Fibroblast of mammary gland (primary cell): ENCODE results near the gene PNPLA5.
A peak's percentile ranks its signal among the peaks of the same experiment; 100 is the strongest.
"Not testable (repeated sequence)": the region's sequence is repeated elsewhere in the genome, so short reads cannot be mapped to it uniquely, and the experiment has no call there.

Experiments used
- DNase-seq: peaks from one replicate; pipeline ENCODE4 v3.0.0-alpha.2; 2010; ENCODE audit warnings: low read depth
- H3K4me3 ChIP-seq: 2 replicates; pipeline ENCODE4 v1.5.1; 2011; ENCODE audit warnings: low read depth, mild to moderate bottlenecking, low read length, moderate library complexity; ENCODE audit not compliant: control insufficient read depth
- CTCF ChIP-seq: conservative IDR thresholded peaks from 2 replicates; pipeline ENCODE4 v1.5.1; 2011; ENCODE audit warnings: low read depth, low read length, inconsistent platforms; ENCODE audit not compliant: control insufficient read depth, insufficient read depth

The PNPLA5 gene

GRCh38 chr22:43904412-43904811, 12.6 kb upstream of the PNPLA5 start:
- DNase-seq, H3K4me3 ChIP-seq: not testable (repeated sequence)
- peak; percentile 28 for TF ChIP-seq CTCF

- not testable (repeated sequence) for DNase-seq, H3K4me3 ChIP-seq
Observed at GRCh38 chr22:43903033-43903432, 11.2 kb upstream of the PNPLA5 start.

- TF ChIP-seq CTCF = no peak
- no peak overlapping the region for H3K4me3 ChIP-seq
- peak; percentile 89 for DNase-seq
Observed at GRCh38 chr22:43901976-43902643, 10.3 kb upstream of the PNPLA5 start.

- no peak for TF ChIP-seq CTCF
- no peak for DNase-seq
- no peak overlapping the region for H3K4me3 ChIP-seq
Observed at GRCh38 chr22:43900206-43900605, 8.4 kb upstream of the PNPLA5 start.

GRCh38 chr22:43897751-43898261, 6.0 kb upstream of the PNPLA5 start:
- H3K4me3 ChIP-seq = no peak overlapping the region
- no peak for TF ChIP-seq CTCF
- DNase-seq = peak; percentile 78

GRCh38 chr22:43895986-43896645, 4.3 kb upstream of the PNPLA5 start:
- H3K4me3 ChIP-seq = no peak overlapping the region
- DNase-seq = no peak
- no peak for TF ChIP-seq CTCF

GRCh38 chr22:43894122-43894521, 2.3 kb upstream of the PNPLA5 start:
- TF ChIP-seq CTCF = no peak
- no peak overlapping the region for H3K4me3 ChIP-seq
- DNase-seq = no peak
